Activated naive CD4-positive, alpha-beta T cell treated with anti-CD3 and anti-CD28 coated beads for 36 hours (primary cell): ENCODE results near the gene STK16. TPM values are rescaled to one million over a fixed set of nuclear protein-coding genes. Genes with fewer than 3 reads are reported as not detected.
"Not testable (repeated sequence)": the region's sequence is repeated elsewhere in the genome, so short reads cannot be mapped to it uniquely, and the experiment has no call there.

Experiments
- CTCF ChIA-PET: fragments of 350-600 bp; sonication (Branson Sonifier 250); formaldehyde crosslinking; loops from one replicate; lab custom pipeline; 2021; ENCODE audit warnings: antibody characterized with exemption; lab: Charles Lee
- DNase-seq: peaks from one replicate; pipeline ENCODE4 v3.0.0-alpha.2; 2020
- H3K27ac Mint-ChIP-seq: one replicate; pipeline ENCODE4 v1.8.0; 2021; ENCODE audit warnings: mild to moderate bottlenecking, mixed read lengths
- H3K27me3 Mint-ChIP-seq: one replicate; pipeline ENCODE4 v1.8.0; 2021; ENCODE audit warnings: low read depth, mixed read lengths
- H3K36me3 Mint-ChIP-seq: one replicate; pipeline ENCODE4 v1.8.0; 2021; ENCODE audit warnings: low read depth, mixed read lengths
- H3K4me1 Mint-ChIP-seq: one replicate; pipeline ENCODE4 v1.8.0; 2021; ENCODE audit warnings: low read depth, mixed read lengths
- H3K4me3 Mint-ChIP-seq: one replicate; pipeline ENCODE4 v1.8.0; 2021; ENCODE audit warnings: mild to moderate bottlenecking, moderate library complexity, mixed read lengths
- H3K9me3 Mint-ChIP-seq: one replicate; pipeline ENCODE4 v1.8.0; 2021; ENCODE audit warnings: mixed read lengths
- intact Hi-C: fragments of 100-400 bp; cut with micrococcal nuclease; formaldehyde crosslinking; loops from one replicate; pipeline ENCODE4 v1.15.1; 2023
- total RNA-seq, 2 experiments: library from RNA; stranded (reverse); gene quantifications; one replicate each; pipeline ENCODE4 v1.2.3, GENCODE V29; 2021

STK16 gene
- total RNA-seq, 2 experiments from 2014 or later = 33.7 to 35.5 TPM

GRCh38 chr2:219249203-219249980 lies 4.1 kb downstream of the STK16 start:
- Mint-ChIP-seq H3K4me1 (peaks cover 72% of the 10 kb centered on the region), H3K4me3 (peak overlapping the region; percentile 39), H3K27ac (peak overlapping the region; percentile 99), H3K27me3 (no peaks in the 10 kb centered on the region), H3K9me3 (no peaks in the 10 kb centered on the region), H3K36me3 (peaks cover 45% of the 10 kb centered on the region)
- intact Hi-C loops = loop anchor here (5.0 kb wide), 2 partner anchors 293 to 577 kb away; partner anchors contain the start of genes CHPF, RNF25, STK36 and TMEM198
- DNase-seq = peak; percentile 66
- CTCF ChIA-PET = interaction anchor here (0.8 to 3.4 kb wide), 10 partner anchors 20 to 90 kb away, joined by 3 to 25 read pairs (median 6); partner anchors contain the start of genes ANKZF1, ATG9A, CNPPD1 and DNAJB2

GRCh38 chr2:219250049-219250781 lies 4.9 kb downstream of the STK16 start:
- H3K36me3 Mint-ChIP-seq = peaks cover 45% of the 10 kb centered on the region
- CTCF ChIA-PET = interaction anchor here (0.8 to 3.4 kb wide), 7 partner anchors 27 to 91 kb away, joined by 3 to 25 read pairs (median 6); partner anchors contain the start of genes CNPPD1 and DNAJB2

GRCh38 chr2:219251656-219252055 lies 6.4 kb downstream of the STK16 start:
- peaks cover 72% of the 10 kb centered on the region for H3K4me1 Mint-ChIP-seq
- peak overlapping the region; percentile 70 for H3K4me3 Mint-ChIP-seq
- CTCF ChIA-PET = interaction anchor here (0.7 to 6.1 kb wide), 7 partner anchors 14 to 76 kb away, joined by 3 to 76 read pairs (median 3); partner anchors contain the start of gene DNAJB2
- H3K27ac Mint-ChIP-seq = peak overlapping the region; percentile 95
- H3K27me3 Mint-ChIP-seq = no peaks in the 10 kb centered on the region
- H3K9me3 Mint-ChIP-seq = no peaks in the 10 kb centered on the region
- DNase-seq = no peak
- intact Hi-C loops = loop anchor here (2.0 to 10.0 kb wide), 4 partner anchors 355 to 967 kb away; partner anchors contain the start of genes CTDSP1 and WNT10A
- peaks cover 45% of the 10 kb centered on the region for H3K36me3 Mint-ChIP-seq

More at GRCh38 chr2:219250049-219250781, 4.9 kb downstream of the STK16 start:
- H3K9me3 Mint-ChIP-seq = no peaks in the 10 kb centered on the region
- no peak for DNase-seq
- peak overlapping the region; percentile 99 for H3K27ac Mint-ChIP-seq
- peak overlapping the region; percentile 39 for H3K4me3 Mint-ChIP-seq
- no peaks in the 10 kb centered on the region for H3K27me3 Mint-ChIP-seq
- H3K4me1 Mint-ChIP-seq = peaks cover 71% of the 10 kb centered on the region
- intact Hi-C loops = loop anchor here (5.0 to 10.0 kb wide), 3 partner anchors 368 to 965 kb away; partner anchors contain the start of genes CTDSP1 and WNT10A

GRCh38 chr2:219252084-219252483 lies 6.8 kb downstream of the STK16 start:
- Mint-ChIP-seq H3K9me3 (no peaks in the 10 kb centered on the region), H3K36me3 (peaks cover 42% of the 10 kb centered on the region), H3K27ac (peak overlapping the region; percentile 95), H3K4me3 (peak overlapping the region; percentile 70), H3K27me3 (no peaks in the 10 kb centered on the region), H3K4me1 (peaks cover 68% of the 10 kb centered on the region)
- CTCF ChIA-PET = interaction anchor here (0.7 to 6.1 kb wide), 8 partner anchors 14 to 80 kb away, joined by 3 to 76 read pairs (median 3); partner anchors contain the start of gene DNAJB2
- intact Hi-C loops = loop anchor here (2.0 to 10.0 kb wide), 4 partner anchors 355 to 967 kb away; partner anchors contain the start of genes CTDSP1 and WNT10A
- DNase-seq = peak; percentile 58

GRCh38 chr2:219252570-219252899 lies 7.3 kb downstream of the STK16 start:
- Mint-ChIP-seq H3K4me3 (peak overlapping the region; percentile 70), H3K9me3 (no peaks in the 10 kb centered on the region), H3K4me1 (peaks cover 63% of the 10 kb centered on the region), H3K36me3 (peaks cover 40% of the 10 kb centered on the region), H3K27me3 (no peaks in the 10 kb centered on the region), H3K27ac (peak overlapping the region; percentile 95)
- intact Hi-C loops = loop anchor here (2.0 to 10.0 kb wide), 4 partner anchors 356 to 968 kb away; partner anchors contain the start of genes CTDSP1 and WNT10A
- DNase-seq = no peak
- CTCF ChIA-PET = interaction anchor here (1.2 to 6.1 kb wide), 6 partner anchors 15 to 80 kb away, joined by 3 to 76 read pairs (median 4); partner anchors contain the start of gene DNAJB2

GRCh38 chr2:219252900-219253752 lies 7.8 kb downstream of the STK16 start, which contains the start of gene TUBA4B:
Gene TUBA4B, plus strand, starts transcription at chr2:219253243. Its CDS starts 165 bp downstream, at chr2:219253408.
- peaks cover 38% of the 10 kb centered on the region for H3K36me3 Mint-ChIP-seq
- no peaks in the 10 kb centered on the region for H3K27me3 Mint-ChIP-seq
- H3K4me1 Mint-ChIP-seq = peaks cover 58% of the 10 kb centered on the region
- peak within 1 kb of the TSS; percentile 70 for H3K4me3 Mint-ChIP-seq
- CTCF ChIA-PET = interaction anchor here (1.1 to 6.1 kb wide), 7 partner anchors 8 to 95 kb away, joined by 3 to 76 read pairs (median 5); partner anchors contain the start of genes DNAJB2, GLB1L and STK16
- peak within 1 kb of the TSS; percentile 95 for H3K27ac Mint-ChIP-seq
- H3K9me3 Mint-ChIP-seq = no peaks in the 10 kb centered on the region
- intact Hi-C loops = loop anchor here (1.0 to 10.0 kb wide), 11 partner anchors 8 to 968 kb away; partner anchors contain the start of genes ANKZF1, ATG9A, CTDSP1 and GLB1L
- DNase-seq = peak; percentile 78

GRCh38 chr2:219253753-219254589 lies 8.7 kb downstream of the STK16 start, which contains the start of gene TUBA4A:
Gene TUBA4A, minus strand, starts transcription at chr2:219253918. Its CDS starts 60 bp downstream, at chr2:219253858.
- H3K4me1 Mint-ChIP-seq = peaks cover 49% of the 10 kb centered on the region
- intact Hi-C loops = loop anchor here (1.0 to 10.0 kb wide), 14 partner anchors 9 to 969 kb away; partner anchors contain the start of genes ANKZF1, ATG9A, CTDSP1 and DNAJB2
- CTCF ChIA-PET = interaction anchor here (0.8 to 6.1 kb wide), 9 partner anchors 8 to 543 kb away, joined by 3 to 76 read pairs (median 4); partner anchors contain the start of genes DNAJB2, GLB1L, STK16 and TTLL4
- DNase-seq = peak; percentile 89
- H3K27me3 Mint-ChIP-seq = no peaks in the 10 kb centered on the region
- H3K9me3 Mint-ChIP-seq = no peaks in the 10 kb centered on the region
- peak within 1 kb of the TSS; percentile 95 for H3K27ac Mint-ChIP-seq
- H3K4me3 Mint-ChIP-seq = peak within 1 kb of the TSS; percentile 70
- peaks cover 31% of the 10 kb centered on the region for H3K36me3 Mint-ChIP-seq

GRCh38 chr2:219254590-219255201 lies 9.4 kb downstream of the STK16 start:
- peak overlapping the region; percentile 84 for H3K27ac Mint-ChIP-seq
- H3K4me3 Mint-ChIP-seq = peak overlapping the region; percentile 70
- H3K9me3 Mint-ChIP-seq = no peaks in the 10 kb centered on the region
- CTCF ChIA-PET = interaction anchor here (0.7 to 6.1 kb wide), 12 partner anchors 9 to 544 kb away, joined by 3 to 76 read pairs (median 4); partner anchors contain the start of genes DNAJB2, GLB1L, STK16 and TTLL4
- H3K4me1 Mint-ChIP-seq = peaks cover 42% of the 10 kb centered on the region
- no peaks in the 10 kb centered on the region for H3K27me3 Mint-ChIP-seq
- H3K36me3 Mint-ChIP-seq = peaks cover 26% of the 10 kb centered on the region
- intact Hi-C loops = loop anchor here (1.0 to 10.0 kb wide), 6 partner anchors 25 to 970 kb away; partner anchors contain the start of genes CTDSP1, DNAJB2, NHEJ1 and WNT10A
- DNase-seq = peak; percentile 67

- H3K4me3 Mint-ChIP-seq, DNase-seq, H3K36me3 Mint-ChIP-seq, H3K9me3 Mint-ChIP-seq, H3K27ac Mint-ChIP-seq, H3K27me3 Mint-ChIP-seq: not testable (repeated sequence)
- CTCF ChIA-PET = interaction anchor here (2.0 to 2.2 kb wide), 3 partner anchors 15 to 36 kb away, joined by 5 to 14 read pairs (median 12); partner anchors contain the start of gene DNAJB2
- H3K4me1 Mint-ChIP-seq = peaks cover 11% of the 10 kb centered on the region
- intact Hi-C loops = loop anchor here (10.0 kb wide), 2 partner anchors 864 to 974 kb away; partner anchors contain the start of gene CTDSP1
Observed at GRCh38 chr2:219258942-219259341, 13.7 kb downstream of the STK16 start.
